ENCODE data around the gene PPP4R2.

- no peak for TF ChIP-seq CTCF (IDR thresholded peaks at IDR 0.05 in 8 of 11, conservative IDR thresholded peaks at IDR 0.05 in 3 of 11)
- no peak for TF ChIP-seq POLR2A (IDR thresholded peaks at IDR 0.05)
Observed at GRCh38 chr3:73110530-73110929, 113.9 kb downstream of the PPP4R2 start.
